GM12891 (cell line): ENCODE data around the gene ME3.

Source experiments
- DNase-seq: peaks from one replicate; pipeline ENCODE4 v3.0.0; 2011; ENCODE audit warnings: low spot score; ENCODE audit not compliant: insufficient read length
- FAIRE-seq: peaks from 2 replicates; lab custom pipeline; 2011; peaks lifted over from hg19 to GRCh38; lab: Jason Lieb, UNC
- PAX5 ChIP-seq: IDR thresholded peaks from 2 replicates; pipeline ENCODE4 v1.6.1; 2011; ENCODE audit warnings: low read length, moderate library complexity, mild to moderate bottlenecking; ENCODE audit not compliant: insufficient read depth, severe bottlenecking
- POLR2A ChIP-seq: IDR thresholded peaks from 2 replicates; pipeline ENCODE4 v1.6.1; 2011; ENCODE audit warnings: low read depth, low read length, control low read depth
- POLR2AphosphoS5 ChIP-seq: IDR thresholded peaks from 2 replicates; pipeline ENCODE4 v1.6.1; 2011; ENCODE audit warnings: low read depth, low read length, control low read depth
- POU2F2 ChIP-seq: IDR thresholded peaks from 2 replicates; pipeline ENCODE4 v1.6.1; 2011; ENCODE audit warnings: low read depth, mild to moderate bottlenecking, control low read depth, low read length, moderate library complexity
- SPI1 ChIP-seq: IDR thresholded peaks from 2 replicates; pipeline ENCODE4 v1.6.1; 2011; ENCODE audit warnings: low read depth, low read length, control low read depth
- TAF1 ChIP-seq: IDR thresholded peaks from 2 replicates; pipeline ENCODE4 v1.6.1; 2011; ENCODE audit warnings: low read depth, low read length, control low read depth

The ME3 gene

DNA sequence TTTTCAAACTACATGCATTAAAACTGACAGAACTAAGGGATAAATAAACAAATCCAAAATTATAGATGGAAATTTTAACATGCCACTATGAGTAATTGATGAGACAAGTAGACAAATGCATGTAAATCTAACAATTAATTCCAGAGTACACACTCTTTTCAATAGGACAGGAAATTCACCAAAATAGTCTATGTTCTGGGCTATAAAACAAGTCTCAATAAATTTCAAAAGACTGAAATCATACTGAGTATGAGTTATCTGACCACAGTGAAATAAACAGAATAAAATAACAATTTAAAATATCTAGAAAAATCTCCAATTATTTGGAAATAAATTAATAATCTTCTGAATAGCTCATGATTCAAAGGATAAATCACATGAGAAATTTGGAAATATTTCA is 38.5 kb upstream of the ME3 start:
- FAIRE-seq: no peak

DNA sequence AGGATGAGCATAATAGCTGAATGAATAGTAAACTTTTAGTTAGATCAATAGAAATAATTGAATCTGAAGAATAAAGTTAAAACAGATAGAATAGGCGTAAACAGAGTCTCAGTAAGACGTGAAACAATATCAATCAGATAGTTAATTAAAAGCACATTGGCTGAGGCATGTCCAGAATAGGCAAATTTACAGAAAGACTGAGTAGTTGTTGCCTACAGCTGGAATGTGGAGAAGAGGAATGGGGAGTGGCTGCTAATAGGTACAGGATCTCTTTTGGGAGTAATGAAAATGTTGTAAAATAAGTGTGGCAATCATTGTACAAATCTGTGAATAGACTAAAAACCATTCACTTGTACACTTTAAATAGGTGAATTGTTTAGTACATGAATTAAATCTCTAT is 36.3 kb upstream of the ME3 start:
- DNase-seq: no peak
- TF ChIP-seq TAF1 (no peak), POLR2AphosphoS5 (no peak), PAX5 (no peak), POLR2A (no peak), SPI1 (no peak), POU2F2 (no peak)
- FAIRE-seq: no peak

More for the DNA sequence above, 38.5 kb upstream of the ME3 start:
- DNase-seq: no peak
- TF ChIP-seq PAX5: no peak
- TF ChIP-seq SPI1: no peak
- no peak for TF ChIP-seq TAF1
- no peak for TF ChIP-seq POLR2AphosphoS5

DNA sequence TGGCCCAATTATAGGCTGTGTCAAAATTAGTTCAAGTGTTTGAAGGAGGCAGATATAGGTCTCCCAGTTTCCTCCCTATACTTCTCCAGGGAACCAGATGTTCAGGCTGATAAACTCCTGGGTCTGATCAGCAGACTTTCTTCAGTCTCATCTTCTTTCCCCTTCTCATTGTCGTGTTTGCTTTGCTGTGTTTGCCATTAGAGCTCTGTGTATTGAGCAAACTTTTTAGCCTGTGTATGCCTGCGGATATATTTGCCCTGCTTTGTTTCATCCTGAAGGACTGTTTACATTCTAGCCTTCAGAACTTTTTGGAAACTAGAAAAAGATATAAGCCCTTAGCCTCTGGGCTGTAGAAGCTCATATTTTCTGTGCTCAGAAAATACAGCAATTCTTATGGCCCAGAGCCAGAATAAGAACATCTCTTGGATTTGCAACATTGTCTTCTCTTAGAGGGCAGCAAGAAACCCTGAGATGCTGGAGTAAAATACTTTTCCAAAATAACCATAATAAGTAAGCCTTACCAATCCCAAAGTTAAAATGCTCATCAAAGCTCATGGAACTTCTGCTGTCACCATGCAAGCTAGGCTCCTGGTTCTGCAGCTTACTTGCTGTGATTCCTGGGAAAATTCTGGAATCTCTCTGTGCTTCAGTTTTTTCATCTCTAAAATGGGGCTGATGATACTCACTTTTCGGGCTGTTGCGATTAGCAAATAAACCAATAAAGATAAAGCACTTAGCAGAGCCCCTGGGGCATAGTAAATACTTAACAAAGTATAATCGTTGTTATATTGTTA is 34.1 kb upstream of the ME3 start:
- DNase-seq (no peak), FAIRE-seq (no peak)
- TF ChIP-seq SPI1 (no peak), PAX5 (no peak), TAF1 (no peak), POU2F2 (no peak), POLR2A (no peak), POLR2AphosphoS5 (no peak)

DNA sequence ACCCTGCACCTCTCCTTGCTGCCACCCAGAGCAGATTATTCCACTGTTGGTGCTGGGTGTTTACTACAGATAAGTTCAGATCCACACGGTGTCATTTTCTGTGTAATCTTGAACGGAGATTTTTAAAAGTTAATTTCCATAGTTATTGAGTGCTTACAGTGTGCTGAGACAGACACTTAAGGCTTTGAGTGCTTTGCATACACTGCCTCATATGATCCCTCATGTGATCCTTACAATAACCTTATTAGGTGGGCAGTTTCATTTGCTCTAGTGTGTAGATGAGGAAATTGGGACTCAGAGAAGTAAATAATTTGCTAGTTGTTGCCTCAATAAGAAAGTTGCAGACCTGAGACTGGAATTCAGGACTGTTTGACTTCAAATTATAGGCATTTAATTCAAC is 32.3 kb upstream of the ME3 start:
- DNase-seq (no peak), FAIRE-seq (no peak)
- no peak for TF ChIP-seq POU2F2

GRCh38 chr11:86703987-86704386 is 31.6 kb upstream of the ME3 start:
- FAIRE-seq: no peak
- no peak for DNase-seq
- no peak for TF ChIP-seq POU2F2
- TF ChIP-seq POLR2AphosphoS5: no peak
- TF ChIP-seq TAF1: no peak
- no peak for TF ChIP-seq POLR2A

DNA sequence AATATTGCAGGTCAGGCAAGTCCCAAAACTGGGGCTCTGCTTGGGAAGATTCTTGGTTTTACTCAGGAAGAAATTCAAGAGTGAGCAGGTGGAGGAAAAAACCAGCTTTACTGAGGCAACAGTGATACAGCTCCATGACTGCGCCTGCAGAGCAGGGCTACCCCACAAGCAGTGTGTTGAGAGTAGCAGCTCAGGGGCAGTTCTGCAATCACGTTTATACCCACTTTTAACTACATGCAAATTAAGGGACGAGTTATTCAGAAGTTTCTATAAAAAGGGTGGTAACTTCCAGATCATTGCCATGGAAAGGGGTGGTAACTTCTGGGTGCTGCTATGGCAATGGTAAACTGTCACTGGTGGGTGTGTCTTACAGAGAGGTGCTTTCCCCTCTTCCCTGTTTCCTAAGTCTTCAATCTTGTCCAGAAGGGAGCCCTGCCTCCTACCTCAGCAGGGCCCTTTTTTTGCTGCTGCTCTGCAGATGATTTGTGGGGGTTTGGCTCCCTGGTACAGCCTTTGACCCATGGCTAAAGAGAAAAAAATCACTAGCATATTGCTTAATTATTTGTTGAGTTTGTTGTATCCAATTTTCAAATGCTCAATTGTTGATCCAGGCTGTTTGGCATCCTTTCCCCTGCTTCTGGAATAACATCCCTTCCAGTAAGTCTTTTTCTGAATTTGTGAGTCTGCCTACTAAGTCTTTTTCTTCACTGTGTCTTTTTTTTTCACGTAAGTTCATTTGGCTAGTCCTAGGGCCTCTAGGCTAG is 30.0 kb upstream of the ME3 start:
- no peak for FAIRE-seq
- DNase-seq: no peak
- TF ChIP-seq POLR2AphosphoS5 (no peak), POLR2A (no peak), SPI1 (no peak), PAX5 (no peak), POU2F2 (no peak), TAF1 (no peak)

DNA sequence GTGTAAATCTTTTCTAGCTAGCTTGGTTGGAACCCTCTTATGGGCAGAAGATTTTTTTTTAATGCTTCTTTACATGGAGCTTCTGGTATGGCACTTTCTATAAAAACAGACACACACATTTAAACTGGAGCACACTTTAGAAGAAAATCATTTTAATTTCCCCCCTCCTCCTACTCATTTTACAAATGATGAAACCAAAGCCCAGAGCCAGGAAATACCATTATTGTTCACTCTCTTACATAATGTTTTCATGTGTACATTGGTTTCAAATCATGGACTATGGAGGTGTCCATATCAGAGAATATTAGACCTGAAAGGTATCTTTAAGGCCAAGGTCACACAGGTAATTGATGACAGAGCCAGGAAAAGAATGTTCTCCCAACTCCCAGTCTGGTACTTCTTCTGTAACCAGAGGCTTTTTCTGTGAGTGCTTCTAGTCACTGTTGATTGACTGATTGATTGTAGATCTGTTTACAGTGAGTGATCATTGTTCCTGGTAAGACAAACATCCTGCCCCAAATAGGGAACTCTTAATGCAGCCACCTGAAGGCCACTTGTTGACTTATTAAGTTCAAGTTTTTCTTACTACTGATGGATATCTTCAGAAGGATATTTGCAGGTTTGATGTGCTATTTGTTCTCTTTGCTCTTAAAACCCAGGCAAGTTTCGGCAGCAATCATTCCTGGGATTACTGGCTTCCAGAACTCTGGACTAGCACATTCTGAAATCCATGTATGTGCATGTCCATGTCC is 26.8 kb upstream of the ME3 start:
- FAIRE-seq (no peak), DNase-seq (no peak)
- TF ChIP-seq POLR2AphosphoS5 (no peak), POLR2A (no peak), POU2F2 (no peak), SPI1 (no peak), PAX5 (no peak), TAF1 (no peak)

DNA sequence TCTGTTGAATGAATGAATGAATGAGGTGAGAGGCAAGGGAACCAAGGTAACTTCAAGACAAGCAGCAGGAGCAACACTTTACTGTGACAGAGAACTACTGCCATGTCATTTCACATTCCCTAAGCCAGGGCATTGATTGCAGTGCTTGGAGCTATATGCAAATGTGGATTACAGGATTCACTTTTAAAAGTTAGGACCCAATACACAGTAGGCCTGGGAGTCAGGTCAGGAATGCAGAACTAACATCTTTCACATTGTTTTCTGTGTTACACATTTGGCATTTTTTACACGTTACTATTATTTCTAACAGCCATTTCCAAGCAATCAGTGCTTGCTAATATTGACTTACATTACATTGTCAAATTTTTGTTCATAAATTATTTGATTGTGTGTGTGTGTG is 26.2 kb upstream of the ME3 start:
- no peak for DNase-seq
- no peak for FAIRE-seq
- TF ChIP-seq POLR2AphosphoS5 (no peak), POU2F2 (no peak)

DNA sequence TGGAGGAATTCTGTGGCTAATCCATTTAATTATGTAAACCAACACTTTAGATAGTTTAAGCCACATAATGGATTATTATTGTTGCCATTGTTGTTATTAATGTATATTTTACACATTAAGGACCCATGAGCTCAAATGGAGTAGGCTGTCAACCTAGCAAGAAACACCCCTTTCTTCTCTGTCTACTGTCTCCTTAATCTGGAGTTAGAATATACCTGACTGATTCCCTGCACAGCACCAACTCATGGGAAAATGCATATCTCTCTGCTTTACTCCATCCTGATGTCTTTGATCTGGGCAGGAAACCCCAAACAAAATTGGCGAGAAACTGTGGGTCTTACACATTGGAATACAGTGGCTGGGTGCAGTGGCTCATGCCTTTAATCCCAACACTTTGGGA is 24.0 kb upstream of the ME3 start:
- no peak for DNase-seq
- TF ChIP-seq SPI1 (no peak), POLR2AphosphoS5 (no peak), PAX5 (no peak), POLR2A (no peak), POU2F2 (no peak), TAF1 (no peak)

DNA sequence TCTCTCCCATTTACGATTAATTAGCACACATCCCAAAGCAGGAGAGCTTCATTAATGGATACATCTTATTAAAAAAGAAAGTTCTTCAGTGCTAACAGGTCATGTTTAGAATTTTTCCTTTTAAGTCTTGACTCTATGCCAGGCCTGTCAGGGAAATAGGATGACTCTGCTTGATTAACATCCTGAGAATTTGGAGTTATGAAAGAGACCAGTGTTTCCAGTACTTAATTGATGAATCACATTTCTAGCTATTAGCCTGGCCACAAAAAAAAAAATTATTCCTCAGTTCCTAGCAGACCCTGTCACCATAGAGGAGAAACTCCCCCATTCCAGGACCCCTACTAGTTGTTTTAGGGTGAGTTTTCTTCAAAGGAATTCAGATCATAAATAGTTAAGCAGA is 23.6 kb upstream of the ME3 start:
- TF ChIP-seq POLR2AphosphoS5: no peak
- no peak for TF ChIP-seq POU2F2
- TF ChIP-seq PAX5: no peak
- no peak for TF ChIP-seq SPI1
- TF ChIP-seq TAF1: no peak
- no peak for TF ChIP-seq POLR2A
- DNase-seq: no peak
- FAIRE-seq: no peak

More for the DNA sequence above, 24.0 kb upstream of the ME3 start:
- FAIRE-seq: no peak
